ENCODE results near the gene OTOF.

The OTOF gene

DNA sequence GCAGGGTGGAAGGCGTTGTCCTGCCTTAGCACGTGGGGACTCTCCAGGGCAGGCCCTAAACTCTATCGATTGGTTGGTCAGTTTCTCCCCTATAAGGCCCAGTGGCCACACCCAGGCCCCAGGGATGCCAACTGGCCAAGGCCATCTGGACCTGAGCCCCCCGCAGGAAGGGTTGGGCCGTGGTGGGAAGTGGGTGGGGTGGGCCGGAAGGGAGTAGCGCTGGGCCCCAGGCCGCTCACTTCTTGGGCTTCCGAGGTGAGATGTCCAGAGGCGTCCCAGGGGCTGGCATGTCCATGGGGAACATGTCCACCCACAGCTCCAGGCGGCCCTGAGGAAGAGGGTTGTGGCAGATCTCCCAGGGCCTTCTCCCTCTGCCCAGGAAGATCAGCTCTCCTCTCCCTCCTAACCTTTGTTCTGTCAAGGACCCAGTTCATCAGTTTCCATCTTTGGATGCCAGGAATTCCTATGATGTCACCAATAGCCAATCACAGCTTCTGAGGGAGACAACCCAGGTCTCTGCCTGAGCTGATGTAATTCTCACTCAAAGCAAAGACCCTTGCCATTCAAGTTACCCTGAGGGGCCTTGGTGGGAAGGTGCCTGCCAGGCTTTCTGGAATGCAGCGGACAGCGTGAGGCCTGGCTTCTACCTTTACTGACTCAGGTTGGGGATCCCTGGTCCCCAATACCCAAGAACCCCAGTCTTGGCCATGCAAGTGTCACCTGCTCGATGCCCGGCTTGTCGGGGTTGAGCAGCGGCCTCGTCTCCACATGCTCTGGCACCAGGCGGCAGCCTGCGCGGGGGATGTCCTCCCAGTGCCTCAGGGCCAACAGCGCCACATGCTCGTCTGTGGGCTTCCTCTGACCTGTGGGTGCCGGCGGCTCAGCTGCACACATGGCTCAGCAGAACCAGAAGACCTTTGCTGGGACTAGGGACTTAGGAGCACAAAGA, 14.4 kb downstream of the OTOF start:
- DNase-seq, result no peak

- DNase-seq, result no peak
Measured at GRCh38 chr2:26462511-26463243, 15.2 kb downstream of the OTOF start.

DNA sequence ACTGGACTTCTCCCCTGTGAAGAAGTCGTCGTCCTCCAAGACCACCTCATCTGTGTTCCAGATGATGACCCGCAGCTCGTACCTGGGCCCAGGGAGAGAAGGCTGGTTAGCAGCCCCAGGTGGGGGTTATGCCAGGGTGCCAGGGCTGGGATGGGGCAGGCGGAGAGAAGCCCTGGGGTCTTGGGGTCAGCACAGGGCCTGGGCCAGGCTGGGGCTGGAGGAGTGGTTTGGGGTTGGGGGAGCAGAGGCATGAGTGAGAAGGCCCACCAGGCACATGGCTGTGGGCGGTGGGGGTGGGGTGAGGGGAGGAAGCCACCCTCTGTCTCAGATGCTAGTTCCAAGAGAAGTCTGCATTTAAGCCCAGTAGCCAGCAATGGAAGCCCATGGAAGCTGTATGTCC, 15.8 kb downstream of the OTOF start:
- no peak for DNase-seq

GRCh38 chr2:26461601-26462023, 16.3 kb downstream of the OTOF start:
- no peak for DNase-seq

GRCh38 chr2:26460613-26461031, 17.3 kb downstream of the OTOF start:
- no peak for DNase-seq

- no peak for DNase-seq
Measured at GRCh38 chr2:26459991-26460612, 17.8 kb downstream of the OTOF start.

DNA sequence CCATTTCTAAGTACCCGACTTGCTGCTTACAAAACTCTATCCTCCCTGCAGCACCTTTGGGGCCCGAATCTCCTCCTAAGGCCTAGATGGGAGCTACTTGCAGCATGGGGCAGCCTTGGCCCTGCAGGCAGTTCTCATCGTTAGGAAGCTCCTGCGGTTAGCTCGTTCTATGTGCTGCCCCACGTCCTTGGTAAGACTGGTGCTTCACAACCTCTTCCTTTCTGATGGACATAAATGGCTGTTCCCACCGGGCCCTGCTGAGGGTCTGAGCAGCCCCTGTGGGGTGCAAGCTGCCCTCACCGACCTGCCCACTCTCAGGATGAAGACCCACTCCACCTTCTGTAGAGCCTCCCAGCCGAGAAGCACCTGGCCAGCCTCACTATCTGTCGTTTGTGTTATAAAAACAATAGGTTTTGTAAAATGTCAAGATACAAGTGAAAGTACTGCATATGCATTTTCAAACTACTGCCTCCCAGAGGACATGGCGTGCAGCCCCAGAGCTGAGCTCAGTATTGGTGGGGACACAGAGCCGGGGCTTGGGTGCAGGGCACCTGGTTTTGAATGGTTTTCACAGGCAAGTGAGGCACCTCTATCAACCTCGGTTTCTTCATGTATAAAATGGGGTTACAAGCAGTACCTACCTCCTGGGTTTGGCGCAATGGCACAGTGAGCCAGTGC, 19.4 kb downstream of the OTOF start:
- no peak for DNase-seq

DNA sequence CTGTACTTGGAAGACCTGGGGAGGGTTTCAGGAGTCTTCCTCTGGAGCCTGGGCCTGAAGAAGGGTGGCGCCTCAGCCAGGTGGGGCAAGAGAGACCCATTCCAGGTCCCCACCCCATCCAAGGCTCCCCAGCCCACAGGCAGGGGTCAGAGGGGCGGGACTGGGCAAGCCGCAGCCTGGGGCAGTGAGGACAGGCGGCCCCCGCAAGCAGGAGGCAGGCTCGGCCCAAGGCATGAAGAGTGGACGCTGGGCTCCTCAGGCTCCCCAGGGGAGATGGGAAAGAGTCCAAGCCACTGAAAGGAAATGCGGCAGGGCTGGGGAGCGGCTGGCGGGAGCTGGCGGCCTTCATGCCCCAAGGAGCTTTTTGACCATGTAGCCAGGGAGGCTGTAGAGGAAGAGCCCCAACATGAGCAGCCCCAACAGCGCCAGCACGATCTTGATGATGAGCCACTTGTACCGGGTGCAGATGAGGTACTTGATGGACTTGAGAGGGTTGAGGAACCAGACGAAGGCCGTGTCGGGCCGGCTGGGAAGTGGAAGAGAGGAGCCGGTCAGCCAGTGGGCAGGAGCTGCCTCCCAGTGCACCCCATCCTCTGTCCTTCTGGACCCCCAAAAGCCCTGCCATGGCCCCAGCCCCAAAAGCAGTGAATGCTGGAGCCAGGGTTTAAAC, 20.1 kb downstream of the OTOF start:
- DNase-seq, result no peak

DNA sequence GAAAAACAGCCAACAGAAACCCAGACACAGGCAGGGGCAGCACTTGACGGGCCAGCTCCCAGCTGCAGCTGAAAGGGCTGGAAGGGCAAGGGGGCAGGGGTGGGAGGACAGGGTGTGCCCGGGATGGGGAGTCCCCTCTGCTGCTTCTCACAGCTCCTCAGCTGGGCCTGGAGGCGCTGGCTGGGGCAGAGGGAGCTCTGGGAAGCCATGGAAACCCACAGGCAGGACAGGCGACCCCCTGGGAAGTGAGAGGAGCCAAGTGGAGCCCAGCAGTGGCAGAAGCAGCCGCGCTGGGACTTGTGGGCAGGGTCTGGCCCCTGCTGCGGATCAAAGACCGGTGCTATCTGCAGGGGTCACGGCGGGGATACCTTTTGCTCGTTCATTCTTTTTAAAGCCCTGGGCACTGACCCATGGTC, 20.7 kb downstream of the OTOF start:
- DNase-seq, result no peak

DNA sequence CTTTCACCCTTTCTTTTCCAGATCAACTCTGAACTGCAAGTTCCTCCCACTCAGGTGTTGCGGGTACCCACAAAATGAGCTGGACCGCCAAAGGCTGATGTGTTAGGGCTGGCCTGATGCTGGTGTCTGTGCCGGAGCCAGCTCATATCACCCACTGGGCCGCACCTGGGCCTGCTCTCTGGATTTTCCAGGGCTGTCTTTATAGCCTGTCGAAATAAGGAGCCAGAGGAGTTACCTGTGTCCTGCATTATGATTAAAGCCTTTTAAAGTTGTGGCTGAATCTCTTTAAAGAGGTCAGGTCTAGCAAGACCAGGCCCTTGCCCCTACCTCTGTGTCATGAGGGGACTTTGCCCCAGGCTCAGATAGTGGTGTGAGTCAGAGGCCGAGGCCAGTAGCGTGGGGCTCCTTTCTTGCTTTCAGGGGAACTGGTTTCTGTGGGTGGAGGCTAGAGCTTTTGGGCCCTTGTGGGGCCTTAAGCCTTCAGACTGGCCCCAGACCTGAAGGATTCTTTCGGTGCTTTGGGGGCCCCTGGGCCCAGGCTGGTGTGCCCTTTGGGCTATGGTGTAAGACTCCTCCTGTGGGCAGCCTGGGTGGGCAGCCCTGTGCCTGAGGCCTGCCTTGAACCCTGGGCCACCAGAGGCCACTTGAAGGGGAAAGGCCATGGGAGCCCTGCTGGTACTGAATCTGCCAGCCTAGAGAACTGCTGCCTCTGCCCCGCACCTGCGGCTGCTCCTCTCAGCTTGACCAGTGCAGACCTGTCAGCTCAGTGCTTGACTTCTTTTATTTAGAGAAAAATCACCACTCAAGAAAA, 21.3 kb downstream of the OTOF start:
- no peak for DNase-seq

GRCh38 chr2:26455670-26456439, 22.1 kb downstream of the OTOF start:
- no peak for DNase-seq

DNA sequence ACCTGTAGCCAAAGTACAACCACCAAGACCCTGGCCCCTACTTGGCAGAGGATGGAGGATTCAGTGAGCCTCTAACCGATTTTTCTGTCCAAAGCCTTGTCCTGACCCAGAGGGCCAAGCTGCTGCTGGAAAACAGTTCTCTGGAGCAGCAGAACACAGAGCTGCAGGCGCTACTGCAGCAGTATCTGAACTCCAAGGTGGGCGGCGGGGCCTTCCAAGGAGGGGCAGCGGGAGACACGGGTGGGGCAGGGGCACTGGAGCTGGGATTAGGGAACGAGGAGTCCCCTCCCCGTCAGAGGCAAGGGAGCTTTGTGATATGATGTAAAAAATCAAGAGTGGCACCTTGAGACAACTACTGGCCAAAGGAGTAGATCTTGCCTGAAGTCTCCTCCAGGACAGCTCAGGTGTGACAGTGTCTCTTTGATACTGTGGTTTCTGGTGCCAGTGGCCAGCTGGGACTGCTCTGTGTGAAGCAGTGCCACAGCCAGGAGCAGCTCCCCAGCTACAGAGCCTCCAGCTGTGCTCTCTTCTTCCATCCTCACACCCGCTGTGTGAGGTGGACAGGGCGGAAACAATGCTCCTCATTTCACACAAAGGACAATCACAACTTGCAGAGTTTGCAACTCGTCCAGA, 22.8 kb downstream of the OTOF start:
- no peak for DNase-seq

GRCh38 chr2:26454561-26455001, 23.3 kb downstream of the OTOF start:
- DNase-seq, result no peak

- DNase-seq, result no peak
Measured at GRCh38 chr2:26453421-26454329, 24.2 kb downstream of the OTOF start.

GRCh38 chr2:26451700-26452099, 26.2 kb downstream of the OTOF start:
- no peak for DNase-seq

GRCh38 chr2:26450031-26450635, 27.8 kb downstream of the OTOF start:
- DNase-seq, result no peak

DNA sequence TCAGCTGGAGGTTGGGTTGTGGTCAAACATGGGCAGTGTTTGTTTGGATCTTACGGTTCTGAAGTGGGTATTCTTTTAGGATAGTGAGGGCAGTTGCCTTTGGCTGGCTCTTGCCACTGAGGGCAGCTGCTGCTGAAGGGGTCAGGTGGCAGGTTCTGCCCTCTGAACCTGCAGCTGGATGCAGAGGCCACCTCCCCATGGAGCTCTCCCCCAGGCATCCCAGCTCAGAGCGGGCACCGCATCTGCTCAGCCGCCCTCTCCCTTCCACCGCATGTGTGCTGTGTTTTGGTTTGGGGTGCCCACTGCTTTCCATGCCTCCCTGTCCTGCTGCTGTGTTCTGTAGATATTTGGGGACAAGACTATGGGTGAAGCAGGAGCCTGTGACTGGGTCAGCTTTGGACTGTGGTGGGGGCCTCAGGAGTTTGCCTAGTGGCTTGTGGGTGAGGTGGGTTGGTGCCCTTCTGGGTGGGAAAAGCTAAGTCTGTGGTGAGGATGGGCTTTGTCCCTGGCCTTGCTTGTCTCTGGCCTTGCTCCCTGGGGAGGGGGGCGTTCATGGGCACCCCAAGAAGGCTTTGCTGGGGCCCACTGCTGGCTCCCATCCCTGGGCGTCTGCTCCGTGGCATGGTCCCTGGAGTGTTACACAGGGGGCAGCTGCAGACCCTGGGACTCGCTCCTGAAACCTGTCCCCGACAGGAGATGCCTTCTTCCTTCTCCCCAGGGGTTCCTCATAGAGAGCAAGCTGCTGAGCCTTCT, 28.5 kb downstream of the OTOF start:
- DNase-seq, result no peak

DNA sequence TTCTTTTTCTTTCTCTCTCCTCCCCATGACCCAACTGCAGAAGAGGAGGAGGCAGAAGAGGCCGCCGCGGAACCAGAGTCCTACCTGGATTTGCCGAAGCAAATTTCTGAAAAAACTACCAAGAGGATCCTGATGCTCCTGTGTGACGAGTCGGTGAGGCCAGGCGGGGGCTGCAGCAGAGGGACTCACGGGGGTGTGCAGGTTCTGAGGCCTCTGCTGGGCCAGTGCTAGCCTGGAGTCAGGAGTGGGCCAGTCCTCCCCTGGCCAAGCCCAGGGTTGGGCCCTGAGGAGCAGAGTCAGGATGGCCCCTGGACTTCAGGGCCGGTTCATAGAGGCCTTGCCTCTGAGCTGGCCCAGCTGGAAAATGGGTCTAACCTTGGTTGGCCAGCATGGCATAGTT, 29.3 kb downstream of the OTOF start:
- DNase-seq, result no peak

Data from T-helper 1 cell (primary cell).